CD4-positive, alpha-beta T cell treated with Interleukin-21 for 1 hour (primary cell): ENCODE measurements around the gene BRD3OS.

Source experiments
- DNase-seq: peaks from one replicate; pipeline ENCODE4 v3.0.0-alpha.2; 2020

Gene BRD3OS

DNA sequence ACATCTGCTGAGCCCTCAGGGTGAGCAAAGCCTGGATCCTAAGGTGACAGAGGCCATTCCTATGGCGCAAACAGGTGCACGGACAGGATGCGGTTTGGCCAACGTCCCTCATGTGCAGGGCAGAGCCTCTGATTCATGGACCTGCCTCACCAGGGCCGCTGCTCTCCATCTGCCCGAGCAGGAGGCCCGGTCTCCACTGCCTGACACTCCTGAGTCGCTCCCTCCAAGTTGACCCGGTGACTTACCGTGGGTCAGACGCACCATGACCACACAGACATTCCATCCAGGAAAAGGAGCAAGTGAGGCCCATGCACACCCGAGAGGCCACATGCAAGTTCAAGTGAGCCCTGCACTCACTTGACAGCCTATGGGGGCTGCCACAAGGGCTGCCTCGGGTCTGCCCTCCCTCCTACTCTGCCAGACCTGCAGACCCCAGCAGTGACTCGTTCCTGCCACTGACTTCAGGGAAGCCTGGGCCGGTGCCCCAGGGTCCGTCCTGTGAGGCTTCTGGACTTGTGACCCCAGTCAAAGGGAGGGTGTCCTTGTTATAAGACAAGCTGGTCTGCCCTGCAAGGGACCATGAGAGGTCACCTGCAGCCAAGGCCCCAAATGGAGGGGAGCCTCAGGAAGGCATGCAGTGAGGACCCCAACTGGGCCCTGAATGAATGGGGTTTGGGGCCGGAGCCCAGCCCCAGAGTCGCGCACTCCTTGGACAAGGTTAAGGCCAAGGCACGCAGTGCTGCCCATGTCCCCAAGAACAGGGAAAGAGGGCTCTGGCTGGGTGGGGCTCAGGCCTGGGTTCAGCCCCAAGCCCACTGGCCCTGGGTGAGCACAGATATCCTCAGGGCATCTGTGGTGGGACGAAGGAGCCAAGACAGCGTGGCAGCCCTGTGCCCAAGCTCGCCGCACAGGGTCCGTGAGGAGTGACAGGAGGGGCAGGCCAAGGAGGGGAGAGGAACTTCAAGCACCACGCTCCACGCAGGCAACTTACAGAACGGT, 10.1 kb downstream of the BRD3OS start:
- DNase-seq = no peak

DNA sequence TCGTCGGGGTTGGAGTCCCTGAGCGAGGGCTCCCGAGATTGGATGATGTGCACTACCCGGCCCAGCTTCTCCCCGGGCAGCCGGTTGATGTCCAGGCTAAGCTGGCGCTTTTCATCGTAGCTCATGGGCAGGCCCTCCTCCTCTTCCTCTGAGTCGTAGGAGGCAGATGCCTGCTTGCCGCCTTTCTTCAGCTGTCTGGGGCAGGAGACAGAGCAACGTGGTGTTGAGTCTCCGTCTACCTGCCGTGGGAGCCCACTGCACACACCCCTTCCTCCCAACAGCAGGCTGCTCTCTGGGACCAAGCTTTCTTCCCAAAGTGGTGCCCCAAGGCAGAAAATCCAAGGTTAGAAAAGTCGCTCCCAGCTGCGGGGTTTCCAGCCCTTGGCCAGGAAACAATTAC, 10.8 kb downstream of the BRD3OS start:
- DNase-seq = no peak

DNA sequence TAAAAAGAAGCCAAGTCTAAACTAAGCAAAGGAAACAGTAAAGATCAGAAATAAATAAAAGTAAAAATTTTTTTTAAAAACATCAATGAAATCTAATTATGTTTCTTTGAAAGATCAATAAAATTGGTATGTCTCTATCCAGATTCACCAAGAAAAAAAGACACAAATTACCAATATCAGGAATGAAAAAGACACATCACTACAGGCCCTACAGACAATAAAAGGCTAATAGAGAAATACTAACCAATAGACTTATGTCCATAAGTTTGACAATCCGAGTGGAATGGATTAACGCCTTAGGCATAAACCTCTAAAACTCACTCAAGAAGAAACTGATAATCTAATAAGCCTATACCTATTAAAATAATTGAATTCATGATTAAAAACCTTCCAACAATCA, 12.4 kb downstream of the BRD3OS start:
- DNase-seq = no peak

DNA sequence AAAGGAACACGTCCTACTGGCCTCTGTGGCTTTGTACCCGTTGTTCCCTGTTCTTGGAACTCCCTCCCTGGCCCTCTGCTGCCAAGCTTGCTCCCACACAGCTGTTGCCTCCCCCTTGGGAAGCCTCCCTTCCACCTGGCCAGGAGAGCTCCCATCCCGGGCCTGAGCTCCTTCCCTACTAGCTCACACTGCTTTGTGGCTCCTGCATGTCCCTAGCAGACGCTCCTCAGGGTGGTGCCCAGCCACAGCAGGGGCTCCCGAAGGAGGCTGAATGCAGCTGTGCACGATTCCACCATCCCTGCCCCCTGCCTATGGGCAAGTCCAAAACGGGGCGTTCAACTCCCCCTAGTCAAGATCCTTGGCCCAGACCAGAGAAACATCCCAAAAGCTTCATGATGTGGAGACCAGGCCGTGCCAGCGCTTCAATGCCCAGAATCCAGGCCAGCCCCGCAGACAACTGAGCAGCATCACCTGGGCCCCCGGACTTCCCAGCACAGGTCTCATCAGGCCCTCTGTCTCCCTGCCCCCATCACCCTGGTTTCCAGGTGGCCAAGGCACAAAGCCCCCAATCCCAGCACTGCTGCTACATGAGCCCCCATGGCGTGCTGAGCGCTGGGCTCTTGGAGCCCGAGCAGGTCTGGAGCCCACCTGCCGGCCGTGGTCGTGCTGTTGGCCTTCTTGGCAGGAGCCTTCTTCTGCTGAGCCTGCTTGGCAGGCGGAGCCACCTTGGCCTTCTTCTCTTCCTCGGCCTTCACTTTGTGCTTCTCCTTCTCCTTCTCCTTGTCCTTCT, 14.3 kb downstream of the BRD3OS start:
- DNase-seq = no peak

DNA sequence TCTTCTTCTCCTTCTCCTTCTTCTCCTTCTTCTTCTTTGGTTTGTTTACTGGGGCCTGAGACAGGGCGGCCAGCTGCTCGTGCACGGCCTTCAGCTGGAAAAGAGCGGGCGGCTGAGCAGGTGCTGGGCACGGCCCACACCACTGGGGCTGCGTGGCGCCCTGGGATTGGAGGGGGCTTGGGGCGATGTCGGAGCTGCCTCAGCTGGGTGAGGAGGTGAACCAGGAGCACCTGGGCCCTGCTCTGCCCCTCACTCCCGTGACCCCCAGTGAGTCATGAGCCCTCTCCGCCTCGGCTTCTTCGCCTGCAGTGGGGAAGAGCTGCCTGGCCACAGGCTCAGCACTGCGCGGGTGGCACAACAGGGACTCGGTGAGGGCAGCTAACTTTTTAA, 14.9 kb downstream of the BRD3OS start:
- DNase-seq = no peak

DNA sequence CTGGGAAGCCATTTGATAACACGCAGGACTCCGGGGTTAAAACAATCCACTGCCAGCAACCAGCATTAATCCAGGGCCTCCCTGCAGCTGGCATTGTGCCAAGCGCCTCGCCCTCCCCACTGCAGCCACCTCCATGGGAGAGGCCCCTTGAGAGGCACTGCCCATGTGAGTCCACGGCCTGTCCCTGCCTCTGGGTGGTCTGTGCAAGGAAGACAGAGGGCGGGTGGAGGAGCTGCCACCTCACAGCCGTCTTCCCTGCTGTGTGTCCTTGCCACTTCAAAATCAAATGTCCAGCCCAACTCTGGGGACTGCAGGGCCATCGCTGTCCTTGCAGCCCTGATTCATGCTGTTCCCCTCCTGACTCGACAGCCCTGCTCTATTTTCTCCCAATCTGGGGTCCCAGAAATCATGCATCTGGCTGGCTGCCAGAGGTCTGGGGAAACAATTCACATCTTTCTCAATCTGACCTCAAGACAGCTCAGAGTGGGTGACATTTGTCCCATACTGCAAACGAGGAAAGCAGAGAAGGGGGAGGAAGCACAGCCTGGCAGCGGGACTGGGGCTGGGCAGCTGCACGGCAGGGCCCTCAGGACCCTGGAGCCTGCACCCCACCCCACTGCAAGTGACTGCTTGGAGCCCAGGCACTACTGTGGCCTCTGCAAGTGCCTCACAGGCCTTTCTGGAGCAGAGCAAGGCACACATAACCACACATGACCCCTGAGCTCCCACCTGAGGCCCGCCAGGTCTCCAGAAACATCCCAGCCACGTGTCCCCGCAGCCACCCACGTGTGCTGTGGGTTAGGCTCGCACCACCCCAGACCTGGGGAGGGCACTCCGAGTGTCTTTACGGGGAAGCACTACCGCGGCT, 15.7 kb downstream of the BRD3OS start:
- DNase-seq = no peak

DNA sequence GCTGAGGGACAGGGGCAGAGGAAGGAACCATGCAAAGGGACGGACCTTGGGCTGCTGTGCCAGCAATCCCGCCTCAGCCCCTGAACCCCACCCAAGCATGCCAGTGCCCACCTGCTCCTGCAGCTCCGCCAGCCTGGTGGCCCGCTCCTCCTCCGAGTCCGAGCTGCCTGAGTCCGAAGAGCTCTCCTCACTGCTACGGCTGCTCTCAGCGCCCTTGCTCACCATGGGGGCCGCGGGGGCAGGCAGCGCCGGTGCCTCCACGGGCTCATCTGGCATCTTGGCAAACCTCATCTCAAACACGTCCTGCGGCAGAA, 16.3 kb downstream of the BRD3OS start:
- DNase-seq = no peak

DNA sequence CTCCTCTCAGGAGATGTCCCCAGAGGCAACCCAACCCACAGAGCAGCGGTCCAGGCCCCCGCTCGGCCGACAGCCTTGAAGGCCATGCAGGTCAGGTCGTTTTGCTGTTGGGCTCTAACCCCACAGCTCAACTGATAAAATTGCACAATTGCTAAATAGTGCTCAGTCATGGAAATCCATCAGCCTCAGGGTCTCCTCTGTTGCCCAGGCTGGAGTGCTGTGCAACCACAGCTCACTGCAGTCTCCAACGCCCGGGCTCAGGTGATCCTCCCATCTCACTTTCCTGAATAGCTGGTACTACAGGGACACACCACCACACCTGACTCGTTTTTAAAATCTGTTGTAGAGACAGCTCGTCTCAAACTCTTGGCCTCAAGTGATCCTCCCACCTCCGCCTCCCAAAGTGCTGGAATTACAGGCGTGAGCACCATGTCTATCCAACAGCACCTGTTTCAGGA, 18.3 kb downstream of the BRD3OS start:
- DNase-seq = no peak

DNA sequence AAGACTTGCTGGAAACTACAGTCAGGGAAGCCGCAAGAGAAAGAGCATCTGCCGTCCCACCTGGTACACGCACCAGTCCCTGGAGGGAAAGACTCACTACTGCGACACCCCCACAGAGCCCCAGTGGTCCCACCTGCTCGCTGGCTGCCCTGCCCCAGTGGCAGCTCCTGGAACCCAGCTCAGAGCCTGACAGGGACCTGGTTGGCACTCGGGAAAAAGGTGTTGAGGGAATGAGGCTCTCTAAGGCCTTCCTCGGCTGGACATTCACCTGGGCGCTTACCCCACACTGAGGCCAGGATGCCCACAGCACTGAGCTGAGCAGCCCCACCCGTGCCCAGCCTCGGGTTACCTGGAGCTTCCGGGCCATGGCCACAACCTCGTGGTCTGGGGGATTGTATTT, 19.7 kb downstream of the BRD3OS start:
- DNase-seq = no peak

DNA sequence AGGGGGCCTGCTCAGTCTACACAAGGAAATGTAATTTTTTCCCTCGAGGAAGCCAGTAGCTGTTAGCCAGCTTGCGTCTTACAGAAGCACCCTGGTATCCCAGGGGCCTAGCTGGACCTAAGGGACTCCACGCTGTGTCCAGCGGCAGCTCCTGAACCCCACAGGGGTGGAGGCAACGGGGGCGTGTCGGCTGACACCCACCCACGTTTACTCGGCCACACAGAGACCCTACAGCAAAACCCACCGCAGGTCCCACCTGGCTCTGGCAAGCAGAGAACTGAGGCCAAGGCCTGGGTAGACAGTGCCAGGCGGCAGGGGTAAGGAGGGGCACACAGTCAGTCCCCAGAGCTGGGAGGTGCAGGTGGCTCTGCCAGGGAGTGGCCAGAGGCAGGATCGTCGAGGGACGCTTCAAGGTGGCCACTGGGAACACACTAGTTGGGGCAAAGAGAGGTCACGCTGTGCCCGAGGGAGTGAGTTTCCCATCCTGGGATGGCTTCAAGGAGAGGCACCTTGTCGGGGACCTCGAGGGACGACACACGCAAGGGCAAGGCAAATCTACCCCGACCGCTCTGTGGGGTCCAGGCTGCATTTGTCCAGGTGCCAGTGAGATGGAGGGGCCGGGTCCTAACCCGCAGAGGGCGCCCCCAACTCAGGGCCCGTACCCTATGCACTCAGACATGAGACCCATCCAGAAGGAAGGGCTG, 20.7 kb downstream of the BRD3OS start:
- DNase-seq = no peak

DNA sequence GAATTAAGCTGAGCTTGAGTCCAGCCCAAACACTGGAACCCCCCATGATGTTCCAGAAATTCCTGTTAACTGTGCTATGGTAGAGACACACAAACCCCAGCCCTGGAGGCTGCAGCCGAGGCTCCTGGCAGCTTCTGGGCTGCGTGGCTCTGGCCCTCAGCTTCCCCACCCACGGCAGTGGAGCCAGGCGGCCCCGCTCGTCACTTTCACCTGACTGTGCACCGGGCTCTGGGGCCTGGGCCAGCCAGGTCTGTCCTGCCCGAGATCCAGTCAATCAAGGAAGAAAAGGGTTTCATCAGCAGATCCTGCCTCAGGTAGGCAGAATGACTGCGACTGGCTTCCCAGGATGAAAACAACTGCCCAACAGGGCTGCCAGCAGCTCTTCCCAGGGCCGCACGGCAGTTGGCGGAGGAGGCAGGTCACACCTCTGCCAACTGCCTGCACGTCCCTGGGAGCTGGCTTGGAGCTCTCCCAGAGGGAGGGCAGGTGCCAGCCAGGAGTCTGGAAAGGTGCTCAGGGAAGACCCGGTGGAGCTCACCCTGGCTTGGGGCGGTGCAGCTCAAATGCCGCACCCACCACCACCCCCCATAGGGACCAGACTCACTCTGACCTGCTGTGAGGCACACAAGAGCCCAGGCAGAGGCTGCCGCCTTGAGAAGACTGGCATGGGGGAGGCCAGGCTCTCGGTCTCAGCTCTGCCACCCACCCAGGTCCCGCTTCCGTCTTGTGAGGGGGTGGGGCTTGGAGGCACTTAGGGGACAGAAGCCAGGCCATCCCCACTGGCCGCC, 21.8 kb downstream of the BRD3OS start:
- no peak for DNase-seq

DNA sequence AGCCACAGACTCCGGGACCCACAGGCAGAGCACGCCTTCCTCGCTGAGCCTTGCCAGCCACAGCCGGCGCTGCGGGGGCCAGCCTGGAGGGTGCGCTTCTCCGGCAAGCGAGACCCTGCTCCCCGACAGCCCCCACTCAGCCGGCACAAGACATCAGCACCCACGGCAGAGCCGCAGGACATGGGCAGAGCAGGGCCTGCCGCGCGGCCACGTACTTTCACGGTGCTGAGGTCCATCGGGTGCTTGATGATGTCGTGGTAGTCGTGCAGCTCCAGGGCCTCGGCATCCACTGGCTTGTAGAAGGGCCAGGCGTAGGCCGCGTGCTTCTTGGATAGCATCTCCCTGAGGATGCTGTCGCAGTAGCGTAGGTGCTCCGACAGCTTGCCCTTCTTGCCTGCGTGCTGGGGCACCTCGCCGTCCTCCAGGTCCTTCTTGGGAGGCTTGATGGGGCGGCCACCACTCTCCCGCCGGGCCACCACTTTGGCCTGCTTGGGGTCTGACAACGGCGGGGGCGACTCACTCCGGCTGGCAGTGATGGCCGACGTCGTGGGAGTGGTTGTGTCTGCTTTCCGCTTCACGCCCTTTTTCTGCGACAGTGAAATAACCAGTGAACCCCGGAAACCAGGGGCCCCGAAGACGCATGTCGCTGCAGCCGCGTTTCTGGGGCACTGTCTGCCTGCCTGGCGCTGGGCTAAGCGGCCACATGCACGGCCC, 22.7 kb downstream of the BRD3OS start:
- no peak for DNase-seq

DNA sequence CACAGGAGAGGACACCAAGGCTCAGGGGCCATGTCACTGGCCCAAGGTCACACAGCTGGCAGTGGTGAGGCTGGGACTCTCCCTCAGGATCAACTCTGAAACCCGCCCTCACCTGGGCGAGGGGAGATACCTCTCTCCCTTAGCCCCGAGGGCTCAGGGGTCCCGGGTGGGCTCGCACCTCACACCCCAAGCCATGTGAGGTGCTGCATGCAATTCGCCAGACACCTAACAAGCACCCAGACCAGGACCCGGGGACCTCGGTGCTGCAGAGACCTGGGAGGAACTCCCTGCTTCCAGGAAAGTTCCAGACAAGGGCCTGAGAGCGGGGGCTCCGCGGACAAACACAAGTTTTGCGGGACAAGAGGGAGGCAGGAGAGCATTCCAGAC, 23.3 kb downstream of the BRD3OS start:
- DNase-seq = no peak

DNA sequence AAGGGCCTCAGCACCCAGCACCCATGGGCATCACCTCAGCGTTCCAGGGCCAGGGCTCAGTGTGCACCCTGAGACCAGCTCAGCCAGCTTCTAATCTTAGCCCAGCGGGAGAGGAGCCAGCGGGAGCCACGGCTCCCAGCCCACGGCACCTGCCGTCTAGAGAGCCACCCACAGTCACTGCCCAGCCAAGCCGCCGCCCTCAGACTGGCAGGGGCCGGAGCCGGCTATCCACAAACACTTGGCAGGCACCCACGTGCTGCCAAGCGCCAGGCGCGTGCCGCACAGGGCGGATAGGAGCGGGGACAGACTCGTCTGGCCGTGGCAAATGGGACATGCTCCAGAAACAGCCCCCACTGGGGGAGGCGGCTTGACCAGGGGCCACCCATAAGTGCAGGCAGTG, 24.0 kb downstream of the BRD3OS start:
- no peak for DNase-seq

DNA sequence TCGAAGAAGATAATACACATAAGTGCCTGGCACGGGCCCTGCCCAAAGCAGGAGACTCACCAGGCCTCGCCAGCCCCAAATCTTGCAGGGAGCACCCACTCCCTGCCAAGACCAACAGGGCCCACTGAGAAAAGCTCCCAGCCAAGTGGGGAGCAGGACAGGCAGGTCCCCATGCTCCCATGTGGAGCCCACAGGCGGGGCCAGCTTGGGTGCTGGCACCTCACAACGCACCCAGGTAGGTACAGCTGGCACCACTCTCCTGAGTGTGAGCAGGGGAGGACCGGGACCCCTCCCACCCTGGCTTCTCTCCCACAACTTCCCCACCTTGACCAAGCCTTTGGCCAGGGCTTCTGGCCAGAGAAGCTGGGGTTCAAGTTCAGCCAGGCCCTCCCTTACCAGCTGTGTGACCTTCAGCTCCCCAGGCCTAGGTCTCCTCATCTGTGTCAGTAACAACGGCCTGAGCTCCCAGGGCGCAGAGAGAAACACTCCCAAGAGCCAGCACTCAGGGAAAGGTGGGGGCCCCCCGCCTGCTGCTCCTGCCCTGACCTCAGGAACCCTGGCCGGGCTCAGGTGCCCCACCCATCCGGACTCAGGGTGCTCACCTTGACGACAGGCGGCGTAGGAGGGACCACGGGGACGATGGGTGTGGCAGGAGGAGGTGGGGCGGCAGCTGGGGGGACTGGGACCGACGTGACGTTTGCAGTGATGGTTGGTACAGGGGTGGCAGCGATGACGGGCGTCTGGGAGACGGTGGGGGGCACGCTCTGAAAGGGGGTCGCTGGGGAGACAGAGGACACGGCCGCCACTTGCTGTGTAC, 24.7 kb downstream of the BRD3OS start:
- DNase-seq = no peak

DNA sequence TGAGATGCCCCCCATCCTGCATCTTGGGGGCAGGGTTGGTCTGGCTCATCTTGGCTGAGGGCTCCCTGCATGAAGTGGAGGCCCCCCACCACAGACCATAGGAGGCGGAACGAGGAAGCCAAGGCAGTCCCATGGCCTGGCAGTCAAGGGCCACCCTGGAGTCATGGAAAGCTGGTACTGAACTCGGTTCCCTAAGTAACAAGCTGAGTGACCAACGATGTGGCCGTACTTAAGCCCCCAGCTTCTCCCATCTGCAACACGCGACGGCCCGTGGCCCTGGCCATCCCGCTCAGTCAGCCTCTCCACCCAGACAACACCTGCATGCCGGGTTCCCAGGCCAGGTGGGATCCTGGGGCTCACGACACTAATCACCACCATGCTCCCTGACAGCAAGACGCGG, 25.4 kb downstream of the BRD3OS start:
- DNase-seq = no peak

DNA sequence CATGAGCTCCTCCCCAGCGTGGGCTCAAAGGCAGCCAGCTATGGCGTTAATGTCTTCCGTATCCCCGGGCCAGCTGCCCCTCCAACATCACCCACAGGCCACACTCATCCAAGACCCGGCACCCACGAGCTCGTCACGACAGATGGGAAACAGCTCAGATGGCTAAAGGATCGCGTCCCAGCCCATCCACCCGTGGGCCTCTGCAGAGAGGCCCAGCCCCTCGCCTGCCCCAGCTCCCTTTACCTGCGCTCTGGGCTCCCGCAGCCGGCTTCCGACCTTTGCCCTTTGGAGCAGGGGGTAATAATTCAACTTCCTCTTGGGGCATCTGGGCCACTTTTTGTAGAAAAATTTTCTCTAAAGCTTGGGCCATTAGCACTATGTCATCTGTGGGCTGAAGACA, 26.0 kb downstream of the BRD3OS start:
- no peak for DNase-seq

DNA sequence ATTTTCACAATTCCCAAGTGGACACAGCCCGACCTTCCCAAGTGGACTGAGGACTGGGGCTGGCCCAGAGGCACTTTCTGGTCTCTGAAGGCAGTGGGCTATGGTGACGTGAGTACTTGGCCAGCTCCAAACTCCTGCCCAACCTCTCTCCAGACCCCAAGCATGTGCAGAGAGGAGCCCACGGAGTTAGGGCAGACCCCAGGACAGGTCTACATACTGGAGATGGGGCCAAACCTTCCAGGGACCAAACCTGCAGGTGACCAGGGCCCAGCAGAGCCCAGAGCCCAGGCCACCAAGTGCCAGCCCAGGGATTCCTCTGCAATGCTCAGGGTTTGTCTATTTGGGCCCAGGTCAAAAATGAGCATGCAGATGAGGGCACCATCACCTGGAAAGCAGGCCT, 27.2 kb downstream of the BRD3OS start:
- no peak for DNase-seq

DNA sequence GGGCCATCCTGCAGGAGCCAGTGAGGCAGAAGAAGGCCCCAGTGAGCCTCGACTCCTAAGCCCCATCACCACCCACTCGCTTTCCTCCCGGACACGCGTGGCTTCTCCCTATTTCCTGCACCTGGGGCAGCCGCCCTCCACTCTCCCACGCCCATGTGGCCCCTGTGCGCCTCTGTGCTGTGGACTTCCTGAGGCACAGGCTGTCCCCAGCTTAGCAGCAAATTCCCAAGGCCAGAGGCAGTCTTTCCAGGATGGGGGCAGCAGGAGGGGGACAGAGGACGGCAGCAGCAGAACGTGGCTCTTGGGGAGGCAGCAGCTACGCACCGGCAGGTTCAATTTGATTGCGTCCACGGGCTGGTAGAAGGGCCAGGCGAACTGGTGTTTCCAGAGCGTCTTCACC, 27.7 kb downstream of the BRD3OS start:
- DNase-seq = no peak

DNA sequence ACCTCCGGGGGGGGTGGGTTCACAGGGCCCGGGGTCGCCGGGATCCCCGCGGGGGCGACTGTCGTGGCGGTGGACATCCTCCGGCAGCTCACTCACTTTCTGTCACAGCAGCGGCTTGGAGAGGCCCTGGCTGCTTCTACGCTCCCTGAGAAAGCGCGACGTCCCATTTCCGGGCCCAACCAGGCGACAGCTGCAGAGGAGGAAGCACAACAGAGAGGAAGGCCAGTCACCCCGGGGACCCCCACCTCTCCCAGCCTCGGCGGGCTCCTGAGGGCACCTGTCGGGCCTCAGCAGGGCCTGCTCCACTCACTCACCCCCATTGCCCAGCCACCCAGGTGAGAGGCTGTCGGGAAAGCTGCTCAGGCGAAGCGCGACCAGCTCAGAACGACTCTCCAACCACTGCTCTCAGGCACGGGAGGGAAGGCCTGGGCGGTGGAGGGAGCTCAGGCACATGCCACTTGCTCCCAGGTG, 28.2 kb downstream of the BRD3OS start:
- DNase-seq = no peak
